SKM-1 (cell line): Measurements from ENCODE around the gene DYNC1I1.

Source experiments
- DNase-seq: peaks from one replicate; lab custom pipeline; 2025; ENCODE audit not compliant: unreplicated experiment; lab: John Stamatoyannopoulos, UW

The DYNC1I1 gene

DNA sequence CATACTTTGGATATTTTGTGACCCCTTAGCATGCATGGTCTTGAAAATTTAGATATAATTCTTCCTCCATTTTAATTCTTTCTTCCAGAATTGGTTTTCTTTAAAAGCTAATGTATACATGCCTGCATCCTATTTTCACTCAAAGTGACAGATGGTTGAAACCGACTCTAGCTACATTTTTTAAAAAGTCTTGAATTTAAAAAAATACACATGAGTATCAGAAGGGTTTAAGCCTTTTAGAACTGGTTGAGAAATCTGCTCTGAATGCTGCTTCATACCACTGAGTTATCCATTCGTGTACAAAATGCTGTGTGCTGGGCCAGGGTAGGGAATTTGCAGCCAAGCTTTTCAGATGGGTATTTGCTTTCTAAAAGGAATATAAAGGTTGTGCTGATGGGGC is 16.5 kb downstream of the DYNC1I1 start:
- DNase-seq: no peak

DNA sequence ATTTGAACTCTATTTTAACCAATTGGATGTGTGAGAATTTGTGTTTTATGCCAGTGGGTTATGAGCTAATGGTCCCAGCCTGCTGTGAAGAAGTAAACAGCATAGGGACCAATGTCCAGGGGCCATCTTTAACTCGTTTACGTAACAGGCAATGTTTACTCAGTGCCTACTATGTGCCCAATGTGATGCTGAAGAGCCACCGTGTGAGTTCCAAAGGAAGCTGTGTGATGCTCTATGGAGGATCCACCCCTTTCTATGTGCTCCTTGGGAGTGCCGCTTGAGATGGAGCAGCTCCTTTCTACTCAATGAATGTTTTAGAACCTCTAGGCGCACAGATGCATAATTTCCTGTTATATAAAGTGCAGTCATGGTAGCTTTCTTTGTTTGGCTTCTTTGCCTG is 21.3 kb downstream of the DYNC1I1 start:
- DNase-seq: no peak

DNA sequence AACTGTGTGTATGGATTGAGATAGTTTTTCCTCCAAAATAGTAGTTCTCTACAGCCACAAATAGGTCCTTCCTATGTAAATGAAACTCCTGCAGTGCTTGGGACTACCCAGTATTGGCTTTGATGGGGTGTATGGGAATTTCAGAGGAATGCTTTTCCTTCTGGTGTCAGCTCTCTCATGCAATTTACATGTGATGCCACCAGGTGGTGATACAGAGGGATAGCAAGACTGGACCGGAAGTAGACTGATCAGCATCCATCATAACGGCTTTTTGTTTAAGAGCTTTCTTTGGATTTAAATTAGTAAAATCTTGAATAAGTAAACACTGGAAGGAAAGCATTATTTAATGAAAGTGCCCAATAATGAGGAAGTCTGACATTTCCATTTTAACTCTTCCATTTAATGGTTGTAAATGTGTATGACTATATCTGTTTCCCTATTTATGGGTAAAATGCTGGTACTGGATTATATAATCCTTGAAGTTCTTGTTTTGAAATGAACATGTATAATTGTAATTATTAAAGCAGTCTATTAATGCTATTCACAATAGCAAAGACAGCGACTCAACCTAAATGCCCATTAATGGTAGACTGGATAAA is 22.7 kb downstream of the DYNC1I1 start:
- no peak for DNase-seq

DNA sequence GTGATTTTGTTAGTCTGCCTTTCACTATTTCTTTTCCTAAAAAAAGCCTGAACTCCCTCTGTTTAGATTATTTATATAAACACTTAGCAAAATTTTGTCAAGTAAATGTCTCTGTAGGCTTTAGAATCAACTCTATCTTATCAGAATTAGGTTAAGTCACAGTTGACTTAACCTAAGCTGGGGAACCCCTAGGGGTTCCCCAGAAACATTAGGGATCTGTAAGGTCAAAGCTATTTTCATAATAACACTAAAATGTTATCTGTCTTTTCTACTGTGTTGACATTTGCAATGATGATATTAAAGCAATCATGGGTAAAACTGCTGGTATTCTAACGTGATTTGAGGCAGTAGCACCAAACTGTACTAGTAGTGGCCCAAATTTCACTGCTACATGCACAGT is 24.3 kb downstream of the DYNC1I1 start:
- DNase-seq: no peak

DNA sequence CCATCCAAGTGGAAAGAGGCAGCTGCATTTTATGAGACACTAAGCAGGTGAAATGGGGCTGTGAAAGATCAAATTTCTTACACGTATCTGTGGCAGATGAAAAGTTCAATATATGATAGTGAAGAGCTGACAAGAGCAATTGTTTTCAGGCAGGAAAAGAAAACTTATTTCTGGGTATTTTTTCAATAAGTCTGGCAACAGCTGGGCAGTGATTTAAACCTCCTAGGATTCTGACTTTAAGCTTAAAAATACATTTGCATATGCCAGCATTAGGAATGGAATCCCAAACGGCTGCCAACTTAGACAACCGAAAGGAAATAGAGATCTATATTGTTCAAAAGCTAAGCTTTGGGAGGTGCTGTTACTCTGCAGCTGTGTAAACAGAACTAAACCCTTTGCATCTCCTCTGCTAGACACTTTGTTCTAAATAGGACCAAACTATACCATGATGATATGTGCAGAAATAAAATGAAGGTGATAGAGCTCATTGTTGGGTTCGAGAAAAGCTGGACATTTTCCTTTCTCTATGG is 26.1 kb downstream of the DYNC1I1 start:
- DNase-seq: no peak

DNA sequence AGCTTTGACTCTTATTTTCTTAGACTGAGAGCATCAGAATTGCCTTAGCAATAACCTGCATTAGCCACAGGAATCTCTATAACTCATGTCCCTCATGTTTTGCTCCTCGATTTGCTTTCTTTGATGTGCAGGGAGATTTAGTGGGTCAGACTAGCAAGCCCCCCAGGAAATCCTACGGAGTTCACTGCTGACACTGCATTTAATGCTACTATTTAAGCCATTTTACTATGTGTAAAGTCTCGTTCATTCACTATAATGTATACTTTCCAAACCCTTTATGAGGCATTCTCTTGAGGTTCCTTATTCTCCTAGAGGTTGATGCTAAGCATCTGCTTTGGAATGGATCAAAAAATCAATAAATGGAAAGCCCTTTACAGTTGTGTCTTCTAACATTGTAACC is 28.4 kb downstream of the DYNC1I1 start:
- no peak for DNase-seq

DNA sequence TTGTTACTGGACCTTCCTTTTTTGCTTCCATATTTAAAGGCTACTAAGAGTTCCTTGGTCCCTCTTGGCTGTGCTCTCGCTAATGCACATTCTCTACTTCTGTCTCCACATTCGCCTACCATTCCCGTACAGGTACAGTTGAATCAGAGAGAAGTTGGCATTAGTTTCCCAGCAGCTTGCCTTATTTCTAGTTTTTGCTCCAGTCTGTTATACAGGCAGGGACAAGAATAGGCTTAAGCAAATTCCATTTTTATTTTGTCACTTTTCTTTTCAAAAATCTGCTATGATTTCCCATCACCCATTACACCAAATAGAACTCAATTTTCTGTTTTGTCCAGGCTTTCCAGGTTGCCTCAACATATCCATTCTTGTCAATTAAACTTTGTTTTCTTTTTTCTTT is 29.9 kb downstream of the DYNC1I1 start:
- no peak for DNase-seq

DNA sequence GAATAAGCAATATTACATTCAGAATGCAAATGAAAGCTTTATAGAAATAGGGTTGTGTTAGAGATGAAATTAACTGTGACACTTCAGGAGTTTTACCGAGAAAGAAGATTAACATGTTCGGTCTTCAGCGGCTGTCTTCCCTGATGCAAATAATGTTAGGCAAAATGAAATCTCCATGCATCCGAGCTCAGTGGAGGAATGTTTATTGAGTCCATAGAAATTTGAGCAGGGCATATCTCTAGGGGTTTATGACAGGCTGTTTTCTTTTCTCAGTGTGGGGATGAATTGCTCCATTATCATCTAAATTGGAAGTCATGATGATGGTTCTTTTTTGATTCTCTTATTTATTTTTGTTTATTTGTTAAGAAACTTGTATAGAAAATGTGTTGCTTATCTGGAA is 31.7 kb downstream of the DYNC1I1 start:
- no peak for DNase-seq

DNA sequence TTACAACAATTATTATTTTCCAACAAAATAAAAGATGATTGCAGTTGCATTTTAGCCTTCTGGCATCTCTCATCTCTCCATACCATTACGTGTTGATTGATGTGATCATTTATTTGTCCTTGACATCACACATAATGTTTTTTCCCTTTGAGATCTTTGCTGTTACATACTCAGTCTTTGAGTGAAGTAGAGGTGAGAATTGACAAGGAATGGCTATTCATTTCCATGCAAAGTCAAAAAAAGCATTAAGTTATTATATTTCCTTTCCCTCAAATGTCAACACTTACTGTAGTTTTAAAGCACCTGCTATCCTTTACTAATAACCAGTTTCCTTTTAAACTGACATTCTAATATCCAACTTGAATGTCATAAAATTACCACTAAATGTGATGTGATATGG is 33.6 kb downstream of the DYNC1I1 start:
- DNase-seq: no peak

DNA sequence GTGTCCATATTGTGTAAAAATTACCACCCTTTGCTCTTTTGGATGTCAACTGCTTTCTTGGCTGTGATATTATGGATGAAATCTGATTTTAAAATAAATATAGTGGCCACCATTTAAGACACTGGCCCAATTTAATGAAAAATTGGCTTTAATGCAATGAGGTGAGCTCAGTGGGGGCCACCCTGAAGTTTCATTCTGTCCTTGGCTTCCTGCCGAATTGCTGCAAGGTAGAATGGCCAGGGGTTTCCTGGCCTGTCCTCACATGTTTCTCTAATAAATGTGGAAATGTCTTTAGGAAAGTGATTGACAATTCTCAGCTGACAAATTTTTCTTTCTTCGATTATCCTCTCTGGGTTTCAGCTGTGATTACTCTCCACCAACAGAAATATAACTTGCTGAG is 36.0 kb downstream of the DYNC1I1 start:
- no peak for DNase-seq

DNA sequence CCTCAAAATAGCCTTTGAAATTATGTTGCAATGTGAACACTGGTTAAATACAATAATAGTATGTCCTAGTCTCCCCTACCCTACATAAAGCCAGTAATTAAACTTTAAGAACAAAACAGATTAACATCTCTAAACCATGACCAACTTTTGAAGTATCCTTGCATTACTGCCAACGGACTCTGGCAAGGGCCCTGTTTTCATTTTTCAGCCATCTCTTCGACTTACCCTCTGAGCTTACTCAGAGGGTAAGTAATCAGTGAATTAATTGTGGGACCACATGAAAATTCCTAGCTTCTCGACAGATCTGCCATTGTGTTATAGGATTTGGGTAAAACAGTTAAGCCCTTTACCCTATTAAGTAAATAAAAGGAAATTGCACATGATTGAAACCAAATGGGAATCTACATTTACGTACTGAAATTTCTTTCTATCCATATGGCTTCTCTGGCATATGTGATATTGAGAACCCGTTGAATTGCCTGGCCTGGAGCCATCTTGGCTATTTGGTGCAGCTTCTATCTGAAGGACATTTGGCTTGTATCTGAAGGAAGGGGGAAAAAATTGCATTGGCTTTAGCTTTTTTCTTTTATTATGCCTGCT is 39.6 kb downstream of the DYNC1I1 start:
- DNase-seq: no peak

DNA sequence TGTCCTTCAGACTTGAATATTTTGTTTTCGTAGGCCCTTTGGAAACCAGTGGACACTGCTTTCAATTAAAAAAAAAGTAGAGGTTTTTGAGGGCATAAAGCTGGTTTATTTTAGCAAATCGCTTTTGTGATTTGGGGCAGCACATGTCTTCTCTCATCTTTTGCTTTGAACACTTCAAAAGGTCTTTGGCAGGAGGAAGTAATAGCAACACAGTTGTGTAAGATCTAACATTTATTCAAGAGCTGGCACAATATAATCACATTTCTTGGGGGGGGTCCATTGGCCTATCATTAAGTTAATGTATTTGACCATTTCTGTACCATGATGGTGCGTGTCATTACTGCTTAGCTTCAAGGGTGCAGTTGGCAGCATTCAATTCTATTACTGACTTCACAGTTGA is 42.4 kb downstream of the DYNC1I1 start:
- DNase-seq: no peak

DNA sequence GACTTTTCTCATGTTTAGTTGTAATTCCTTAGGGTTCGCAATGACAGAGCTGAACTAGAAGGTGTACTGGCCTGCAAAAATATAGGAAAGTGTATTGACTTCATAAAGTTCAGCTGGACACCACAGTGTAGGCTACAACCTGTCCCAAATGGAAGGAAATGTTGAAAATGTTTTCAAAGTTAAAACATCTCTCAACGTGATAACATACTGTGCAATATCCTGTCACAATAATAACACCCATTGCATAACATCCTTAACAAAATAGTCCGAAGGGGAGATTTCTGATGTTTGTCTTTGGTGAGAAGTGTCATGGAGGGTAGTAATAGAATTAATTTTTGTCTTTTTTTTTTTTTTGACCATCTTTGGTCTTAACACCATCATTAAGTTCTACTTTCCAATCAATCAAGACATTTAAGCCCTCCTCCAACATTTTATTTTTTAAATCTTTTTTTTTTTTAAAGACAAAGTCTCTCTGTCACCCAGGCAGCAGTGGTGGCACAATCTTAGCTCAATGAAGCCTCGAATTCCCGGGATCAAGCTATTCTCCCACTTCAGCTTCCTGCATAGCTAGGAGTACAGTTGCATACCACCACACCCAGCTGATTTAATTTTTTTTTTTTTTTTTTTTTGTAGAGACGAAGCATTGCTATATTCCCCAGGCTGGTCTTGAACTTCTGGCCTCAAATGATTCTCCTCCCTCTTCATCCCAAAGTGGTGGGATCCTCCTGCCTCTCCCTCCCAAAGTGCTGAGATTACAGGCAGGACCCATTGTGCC is 45.7 kb downstream of the DYNC1I1 start:
- DNase-seq: no peak

DNA sequence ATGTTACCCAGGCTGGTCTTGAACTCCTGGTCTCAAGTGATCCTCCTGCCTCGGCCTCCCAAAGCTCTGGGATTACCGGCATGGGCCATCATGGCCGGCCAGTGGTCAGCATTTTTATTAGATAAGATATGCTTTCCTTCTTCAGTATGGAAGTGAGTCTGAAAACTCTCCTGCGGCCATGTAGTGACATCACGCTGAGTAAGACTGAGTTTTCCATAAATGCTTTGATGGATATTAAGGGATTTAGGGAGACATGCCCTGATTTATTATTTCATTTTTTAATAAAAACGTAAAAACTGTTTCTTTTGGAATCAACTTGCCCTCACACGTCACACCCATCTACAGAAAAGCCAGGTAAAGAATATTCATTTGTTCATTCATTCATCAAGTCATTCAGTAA is 48.4 kb downstream of the DYNC1I1 start:
- DNase-seq: no peak

DNA sequence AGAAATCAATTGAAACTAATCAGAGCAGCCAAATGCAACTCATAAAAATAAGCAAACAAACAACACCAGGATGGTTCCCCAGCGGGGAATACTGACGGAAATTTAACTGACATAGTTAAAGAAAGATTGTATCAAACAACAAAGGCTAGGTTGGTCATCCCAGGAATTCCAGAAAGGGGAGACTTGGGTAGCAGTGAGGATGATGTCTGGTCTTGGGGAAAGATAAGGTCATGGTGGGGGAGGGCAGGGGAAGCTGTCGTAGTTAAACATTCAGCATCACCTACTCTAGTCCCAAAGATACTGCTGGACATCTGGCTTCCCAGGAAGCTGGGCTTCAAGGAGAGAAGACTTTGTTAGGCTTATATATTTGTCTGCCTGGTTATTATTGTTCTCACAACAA is 50.4 kb downstream of the DYNC1I1 start:
- no peak for DNase-seq

DNA sequence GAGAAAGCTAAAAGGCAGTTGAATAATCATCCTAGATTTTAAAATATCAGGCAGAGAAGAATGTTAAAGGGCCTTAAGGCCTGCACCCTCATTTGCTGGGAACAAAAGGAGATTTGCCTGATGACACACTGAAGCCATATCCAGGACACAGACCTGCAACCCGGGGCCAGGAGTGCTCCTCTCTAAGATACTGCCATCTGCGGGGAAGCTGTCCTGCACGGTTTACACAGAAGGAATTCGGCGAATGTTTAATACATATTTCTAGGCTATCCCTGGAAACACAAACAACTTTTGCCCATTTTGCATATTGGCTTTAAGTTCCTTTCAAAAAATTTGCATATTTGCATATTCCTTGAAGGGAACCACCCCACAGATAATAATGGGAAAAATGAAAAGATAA is 52.3 kb downstream of the DYNC1I1 start:
- no peak for DNase-seq

DNA sequence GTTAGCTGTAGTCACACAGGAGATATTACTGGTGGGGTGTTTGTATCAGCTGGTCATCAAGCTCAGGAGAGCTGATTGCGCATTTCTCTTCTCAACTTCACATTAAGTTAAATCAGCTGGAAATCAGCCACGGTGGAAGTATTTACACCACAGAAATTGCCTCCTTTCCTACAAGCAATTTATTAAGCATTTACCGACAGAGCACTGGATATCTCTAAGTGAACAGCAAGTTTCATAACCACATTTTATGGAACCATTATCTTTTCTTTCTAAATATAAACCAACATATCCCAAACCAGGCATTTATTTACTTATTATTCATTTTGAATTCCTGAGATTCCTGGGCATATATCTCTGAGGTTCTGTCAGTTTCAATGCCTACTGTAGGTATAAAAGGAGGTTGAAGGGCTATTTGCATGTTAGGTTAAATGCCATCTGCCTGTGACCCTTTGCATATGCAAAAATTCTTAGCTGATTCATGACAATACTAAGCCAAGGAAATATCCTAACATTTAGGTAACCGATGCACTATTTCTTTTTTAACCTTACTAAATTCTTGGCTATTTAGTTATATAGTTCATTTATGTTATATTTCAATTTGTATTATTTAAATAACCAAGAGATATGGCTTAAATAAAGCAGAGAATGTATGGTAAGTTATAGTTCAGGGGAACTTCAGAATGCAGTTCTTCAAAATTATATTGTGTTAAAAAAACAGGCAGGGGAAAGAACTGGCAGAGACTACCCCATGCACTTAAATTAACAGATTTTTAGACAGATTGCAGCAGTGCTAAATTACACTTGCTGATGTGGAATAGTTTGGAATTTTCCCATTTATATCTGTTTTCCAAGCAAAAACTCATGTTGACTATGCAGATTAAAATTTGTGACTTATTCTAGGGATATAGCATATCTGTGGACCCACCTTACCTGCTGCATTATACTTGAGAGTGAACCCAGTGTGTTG is 56.8 kb downstream of the DYNC1I1 start:
- no peak for DNase-seq

DNA sequence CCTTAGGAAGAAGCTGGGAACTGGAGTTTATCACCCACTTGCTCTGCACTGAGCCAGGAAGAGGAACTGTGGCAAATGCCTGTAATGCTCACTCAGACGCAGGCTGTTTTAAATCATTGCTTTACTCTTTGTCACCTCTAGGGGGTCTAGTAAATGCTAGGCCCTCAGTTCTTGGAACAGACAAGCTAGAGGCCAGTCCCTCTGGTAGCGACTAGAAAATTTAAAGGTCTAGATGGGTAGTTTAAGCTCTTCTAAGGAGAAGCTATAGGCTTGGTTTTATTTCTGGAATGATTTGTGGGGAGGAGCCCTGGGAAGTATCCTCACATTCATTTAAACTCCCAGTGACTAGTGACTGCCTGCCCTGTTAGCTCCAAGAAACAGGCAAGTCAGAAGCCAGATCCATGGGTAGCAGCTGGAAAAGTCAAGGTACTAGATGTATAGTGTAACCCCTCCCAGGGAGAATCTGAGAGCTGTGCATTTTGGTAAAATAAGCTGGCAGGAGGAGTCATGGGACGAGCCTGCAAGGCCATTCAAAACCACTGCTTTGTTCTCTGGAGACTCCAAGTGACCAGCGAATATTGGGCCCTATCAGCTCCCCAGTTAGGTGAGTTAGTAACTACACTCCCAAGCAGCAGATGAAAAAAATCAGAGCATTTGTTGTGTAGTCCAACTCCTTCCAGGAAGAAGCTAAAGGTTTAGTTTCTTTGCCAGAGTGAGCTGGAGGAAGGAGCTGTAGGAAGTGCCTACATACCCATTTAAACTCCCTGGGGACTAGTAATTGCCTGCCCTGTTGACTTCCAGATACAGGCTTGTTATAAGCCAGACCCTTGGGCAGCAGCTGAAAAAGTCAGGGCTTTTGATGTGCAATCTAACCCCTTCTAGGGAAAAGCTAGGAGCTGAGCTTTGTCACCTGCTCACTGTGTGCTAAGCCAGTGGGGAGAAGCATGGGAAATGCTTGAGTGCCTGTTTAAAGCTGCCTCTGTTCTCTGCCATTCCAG is 68.9 kb downstream of the DYNC1I1 start:
- peak; percentile 17 for DNase-seq

DNA sequence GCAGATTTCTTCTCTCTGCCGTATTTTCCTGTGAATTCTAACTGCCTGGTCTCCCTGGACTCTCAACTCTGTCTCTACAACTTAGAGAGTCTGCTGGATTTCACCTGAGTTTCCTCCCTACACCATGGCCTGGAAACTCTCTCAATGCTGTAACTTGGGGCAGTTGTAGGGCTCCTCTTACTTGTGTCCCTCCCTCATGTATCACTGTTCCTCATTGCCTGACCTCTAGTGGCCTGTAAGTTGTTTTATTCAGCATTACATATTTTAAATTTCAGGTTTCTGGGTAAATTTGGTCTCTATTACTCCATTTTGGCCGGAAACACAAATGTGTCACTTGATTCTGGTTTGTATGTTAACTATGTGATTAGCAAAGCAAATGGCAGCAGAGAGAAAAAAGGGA is 70.9 kb downstream of the DYNC1I1 start:
- DNase-seq: no peak

DNA sequence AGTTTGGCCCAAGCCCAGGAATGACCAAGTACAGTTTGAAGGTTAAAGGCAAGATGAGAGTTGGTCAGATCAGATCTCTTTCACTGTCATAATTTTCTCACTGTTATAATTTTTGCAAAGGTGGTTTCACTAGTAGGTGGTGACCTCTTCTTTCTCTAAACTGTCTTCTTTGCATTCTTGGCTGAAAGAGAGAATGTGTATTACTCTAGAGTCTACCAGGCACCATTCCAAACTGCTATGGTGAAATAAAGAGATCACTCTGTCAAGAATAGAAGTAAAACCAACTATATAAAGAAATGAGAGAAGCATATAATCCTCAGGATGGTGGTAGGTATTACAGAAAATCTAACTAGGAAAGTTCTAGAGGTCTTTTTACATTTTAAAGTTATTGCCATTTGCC is 72.7 kb downstream of the DYNC1I1 start:
- DNase-seq: no peak
